ENCODE results near the gene DPEP1.

- TF ChIP-seq CTCF (IDR thresholded peaks at IDR 0.05) (no peak), EZH2 (IDR thresholded peaks at IDR 0.05; ENCODE audit: borderline replicate concordance, insufficient read depth, low read depth, low read length, poor library complexity, severe bottlenecking) (no peak)
Measured at GRCh38 chr16:89643769-89644300, 30.4 kb downstream of the DPEP1 start.
